Activated CD8-positive, alpha-beta memory T cell treated with anti-CD3 and anti-CD28 coated beads for 36 hours (primary cell): ENCODE measurements around the gene CSNK1D. TPM values are rescaled to one million over a fixed set of nuclear protein-coding genes. Genes with fewer than 3 reads are reported as not detected.

Experiments used
- total RNA-seq, 2 experiments: library from RNA; stranded (reverse); gene quantifications; one replicate each; pipeline ENCODE4 v1.2.3, GENCODE V29; 2021

Gene CSNK1D
- total RNA-seq, 2 experiments from 2014 or later, result 128 to 129 TPM

Other genes with a start within 250 kb of the CSNK1D start
- 1 to 10 TPM; 5.1 TPM for gene RAC3, start 242.0 kb downstream of the CSNK1D start, total RNA-seq
- 100 to 1,000 TPM; 119 to 129 TPM for gene DCXR, start 236.0 kb downstream of the CSNK1D start, total RNA-seq
- gene RFNG, start 221.9 kb downstream of the CSNK1D start, total RNA-seq, result 10 to 100 TPM; 16.7 to 18.3 TPM
- gene GPS1, start 221.8 kb downstream of the CSNK1D start, total RNA-seq, result 100 to 1,000 TPM; 118 TPM
- 100 to 1,000 TPM; 187 to 195 TPM for gene DUS1L, start 207.9 kb downstream of the CSNK1D start, total RNA-seq
- 100 to 1,000 TPM; 302 to 305 TPM for gene FASN, start 175.5 kb downstream of the CSNK1D start, total RNA-seq
- 10 to 100 TPM; 69.8 to 73.0 TPM for gene CCDC57, start 60.9 kb downstream of the CSNK1D start, total RNA-seq
- 100 to 1,000 TPM; 115 to 130 TPM for gene SLC16A3, start 44.7 kb downstream of the CSNK1D start, total RNA-seq
- gene CD7, start 43.9 kb upstream of the CSNK1D start, total RNA-seq, result 100 to 1,000 TPM; 284 to 295 TPM
- under 1 TPM; 0.80 to 0.84 TPM for gene SECTM1, start 60.1 kb upstream of the CSNK1D start, total RNA-seq
- not detected for gene TEX19, start 85.5 kb upstream of the CSNK1D start, total RNA-seq
- gene UTS2R, start 98.1 kb upstream of the CSNK1D start, total RNA-seq, result not detected
- gene HEXD, start 144.6 kb upstream of the CSNK1D start, total RNA-seq, result 10 to 100 TPM; 24.4 to 25.0 TPM
- gene OGFOD3, start 144.9 kb upstream of the CSNK1D start, total RNA-seq, result 10 to 100 TPM; 27.5 to 29.2 TPM
- 100 to 1,000 TPM; 197 to 201 TPM for gene CYBC1, start 177.1 kb upstream of the CSNK1D start, total RNA-seq
- gene NARF, start 185.0 kb upstream of the CSNK1D start, total RNA-seq, result 10 to 100 TPM; 71.5 to 78.9 TPM
- gene FOXK2, start 246.0 kb upstream of the CSNK1D start, total RNA-seq, result 10 to 100 TPM; 73.1 to 74.9 TPM